Spinal cord (tissue), 10 donors: ENCODE measurements around the gene ADAM12. TPM values are rescaled to one million over a fixed set of nuclear protein-coding genes. Genes with fewer than 3 reads are reported as not detected.

Source experiments
- DNase-seq, 6 donors: peaks; one replicate each; pipeline versions ENCODE4 v3.0.0 to v3.0.0-alpha.2; 2013 to 2015; ENCODE audit warnings: low spot score in 6 of 6, low read depth in 4 of 6
- H3K27ac ChIP-seq: one replicate; pipeline ENCODE4 v1.5.1; 2013; ENCODE audit warnings: low read depth, low read length, control low read depth
- H3K27me3 ChIP-seq: one replicate; pipeline ENCODE4 v1.6.1; 2013; ENCODE audit warnings: low read length; ENCODE audit not compliant: control insufficient read depth, insufficient read depth
- H3K36me3 ChIP-seq: one replicate; pipeline ENCODE4 v1.6.1; 2013; ENCODE audit warnings: low read length; ENCODE audit not compliant: control insufficient read depth, insufficient read depth
- H3K4me1 ChIP-seq: one replicate; pipeline ENCODE4 v1.6.1; 2013; ENCODE audit warnings: low read length; ENCODE audit not compliant: control insufficient read depth, insufficient read depth
- H3K4me3 ChIP-seq: one replicate; pipeline ENCODE4 v1.5.1; 2013; ENCODE audit warnings: low read depth, low read length, control low read depth
- H3K9me3 ChIP-seq: one replicate; pipeline ENCODE4 v1.6.1; 2013; ENCODE audit warnings: low read length; ENCODE audit not compliant: control insufficient read depth, insufficient read depth
- WGBS: methylation state at CpG from one replicate; pipeline ENCODE4 v1.1.5; 2013; ENCODE audit warnings: missing lambda C conversion rate; ENCODE audit not compliant: insufficient coverage; 5-methylcytosine and 5-hydroxymethylcytosine counted together
- polyA plus RNA-seq, 2 donors: library from polyadenylated mRNA; unstranded; fragments of 120-200 nt; gene quantifications; one replicate each; pipeline ENCODE4 v1.2.1, GENCODE V29; 2013; ENCODE audit not compliant: insufficient read length in 2 of 2
- total RNA-seq, 2 donors: library from RNA; depleted of rRNA in 1 of 2; stranded (reverse); fragments of 120-200 nt in 1 of 2; fragments of >200 nt in 1 of 2; gene quantifications; one replicate each; pipeline versions ENCODE4 v1.2.3 to v1.2.4, GENCODE V29; 2013 to 2014
- donor health status: healthy.

The ADAM12 gene
- total and polyA plus RNA-seq, 4 donors, result 9.8 to 81.5 (median 23.6) TPM

GRCh38 chr10:126110489-126111180 is 277.6 kb downstream of the ADAM12 start:
- peak in 1 of 6 donors; percentile 19 for DNase-seq
- peak overlapping the region; percentile 55 for H3K27ac ChIP-seq
- H3K9me3 ChIP-seq, result no peaks in the 10 kb centered on the region
- 10% methylated on average over 2 of the region's 5 CpGs for WGBS
- no peaks in the 10 kb centered on the region for H3K27me3 ChIP-seq
- no peak overlapping the region for H3K4me3 ChIP-seq
- no peaks in the 10 kb centered on the region for H3K4me1 ChIP-seq
- H3K36me3 ChIP-seq, result no peaks in the 10 kb centered on the region

- Histone ChIP-seq H3K36me3 (no peaks in the 10 kb centered on the region), H3K4me1 (no peaks in the 10 kb centered on the region), H3K9me3 (no peaks in the 10 kb centered on the region), H3K27ac (peak overlapping the region; percentile 55), H3K27me3 (no peaks in the 10 kb centered on the region), H3K4me3 (no peak overlapping the region)
- DNase-seq, result no peak
- 100% methylated on average over 1 of the region's 5 CpGs for WGBS
Measured at GRCh38 chr10:126109893-126110292, 278.4 kb downstream of the ADAM12 start.

- H3K36me3 ChIP-seq, result no peaks in the 10 kb centered on the region
- H3K4me1 ChIP-seq, result no peaks in the 10 kb centered on the region
- no CpG with 5 or more reads among the region's 4 CpGs for WGBS
- H3K27ac ChIP-seq, result no peak overlapping the region
- no peaks in the 10 kb centered on the region for H3K27me3 ChIP-seq
- no peak for DNase-seq
- H3K9me3 ChIP-seq, result no peaks in the 10 kb centered on the region
- H3K4me3 ChIP-seq, result no peak overlapping the region
Measured at GRCh38 chr10:126108693-126109092, 279.6 kb downstream of the ADAM12 start.

GRCh38 chr10:126104767-126105166 is 283.5 kb downstream of the ADAM12 start:
- 77% methylated on average over 3 of the region's 8 CpGs for WGBS
- Histone ChIP-seq H3K9me3 (no peaks in the 10 kb centered on the region), H3K27ac (no peak overlapping the region), H3K27me3 (no peaks in the 10 kb centered on the region), H3K4me1 (no peaks in the 10 kb centered on the region), H3K4me3 (no peak overlapping the region), H3K36me3 (no peaks in the 10 kb centered on the region)
- DNase-seq, result no peak

- H3K27me3 ChIP-seq, result no peaks in the 10 kb centered on the region
- H3K36me3 ChIP-seq, result no peaks in the 10 kb centered on the region
- no peaks in the 10 kb centered on the region for H3K4me1 ChIP-seq
- H3K27ac ChIP-seq, result no peak overlapping the region
- WGBS, result 95% methylated on average over 7 of the region's 9 CpGs
- DNase-seq, result no peak
- no peak overlapping the region for H3K4me3 ChIP-seq
- no peaks in the 10 kb centered on the region for H3K9me3 ChIP-seq
Measured at GRCh38 chr10:126102636-126103035, 285.6 kb downstream of the ADAM12 start.

GRCh38 chr10:126101736-126102135 is 286.5 kb downstream of the ADAM12 start:
- no CpG with 5 or more reads among the region's 4 CpGs for WGBS
- Histone ChIP-seq H3K4me1 (no peaks in the 10 kb centered on the region), H3K27ac (peak overlapping the region; percentile 34), H3K27me3 (no peaks in the 10 kb centered on the region), H3K4me3 (no peak overlapping the region), H3K9me3 (no peaks in the 10 kb centered on the region), H3K36me3 (no peaks in the 10 kb centered on the region)
- no peak for DNase-seq

- Histone ChIP-seq H3K36me3 (no peaks in the 10 kb centered on the region), H3K27me3 (no peaks in the 10 kb centered on the region), H3K4me1 (no peaks in the 10 kb centered on the region), H3K4me3 (no peak overlapping the region), H3K27ac (peak overlapping the region; percentile 6), H3K9me3 (no peaks in the 10 kb centered on the region)
- DNase-seq, result no peak
- WGBS, result no CpG with 5 or more reads among the region's 1 CpG
Measured at GRCh38 chr10:126101325-126101724, 287.0 kb downstream of the ADAM12 start.

- Histone ChIP-seq H3K27ac (no peak overlapping the region), H3K4me1 (no peaks in the 10 kb centered on the region), H3K4me3 (no peak overlapping the region), H3K36me3 (no peaks in the 10 kb centered on the region), H3K9me3 (no peaks in the 10 kb centered on the region), H3K27me3 (no peaks in the 10 kb centered on the region)
- DNase-seq, result no peak
- no CpG with 5 or more reads among the region's 3 CpGs for whole genome bisulfite sequencing
Measured at GRCh38 chr10:126099366-126099765, 288.9 kb downstream of the ADAM12 start.

- Histone ChIP-seq H3K27ac (no peak overlapping the region), H3K9me3 (no peaks in the 10 kb centered on the region), H3K27me3 (no peaks in the 10 kb centered on the region), H3K4me3 (no peak overlapping the region), H3K36me3 (no peaks in the 10 kb centered on the region), H3K4me1 (no peaks in the 10 kb centered on the region)
- WGBS, result 100% methylated on average over 1 of the region's 3 CpGs
- no peak for DNase-seq
Measured at GRCh38 chr10:126098226-126098581, 290.1 kb downstream of the ADAM12 start.

- DNase-seq, result no peak
- H3K36me3 ChIP-seq, result no peaks in the 10 kb centered on the region
- H3K27me3 ChIP-seq, result no peaks in the 10 kb centered on the region
- 100% methylated on average over 4 of the region's 6 CpGs for WGBS
- H3K27ac ChIP-seq, result no peak overlapping the region
- H3K9me3 ChIP-seq, result no peaks in the 10 kb centered on the region
- no peaks in the 10 kb centered on the region for H3K4me1 ChIP-seq
- no peak overlapping the region for H3K4me3 ChIP-seq
Measured at GRCh38 chr10:126097558-126098225, 290.6 kb downstream of the ADAM12 start.
